H9 (cell line): ENCODE measurements around the gene EDDM13. TPM values are rescaled to one million over a fixed set of nuclear protein-coding genes. Genes with fewer than 3 reads are reported as not detected.

ENCODE experiments used
- DNase-seq: peaks from one replicate; pipeline ENCODE4 v3.0.0-alpha.2; 2017
- H2AFZ ChIP-seq: one replicate; pipeline ENCODE4 v1.6.1; 2013; ENCODE audit warnings: mild to moderate bottlenecking, low read length, control low read depth, moderate library complexity
- H2AK5ac ChIP-seq: 2 replicates; pipeline ENCODE4 v1.6.1; 2013; ENCODE audit warnings: low read length, control low read depth, mixed read lengths; ENCODE audit not compliant: insufficient read length
- H2BK120ac ChIP-seq: one replicate; pipeline ENCODE4 v1.6.1; 2013; ENCODE audit warnings: low read depth, mild to moderate bottlenecking, low read length, control low read depth, inconsistent platforms; ENCODE audit not compliant: poor library complexity, severe bottlenecking
- H2BK12ac ChIP-seq: 2 replicates; pipeline ENCODE4 v1.6.1; 2013; ENCODE audit warnings: low read length, control low read depth, mixed read lengths, low read depth; ENCODE audit not compliant: insufficient read length
- H2BK15ac ChIP-seq: 2 replicates; pipeline ENCODE4 v1.6.1; 2013; ENCODE audit warnings: low read depth, low read length, control low read depth
- H2BK20ac ChIP-seq: one replicate; pipeline ENCODE4 v1.6.1; 2013; ENCODE audit warnings: low read depth, mild to moderate bottlenecking, low read length, control low read depth, inconsistent platforms; ENCODE audit not compliant: poor library complexity, severe bottlenecking
- H2BK5ac ChIP-seq: 2 replicates; pipeline ENCODE4 v1.6.1; 2013; ENCODE audit warnings: low read length, control low read depth, mixed read lengths; ENCODE audit not compliant: insufficient read length
- H3K14ac ChIP-seq: 2 replicates; pipeline ENCODE4 v1.6.1; 2013; ENCODE audit warnings: low read length, control low read depth; ENCODE audit not compliant: insufficient read depth
- H3K18ac ChIP-seq: 2 replicates; pipeline ENCODE4 v1.6.1; 2013; ENCODE audit warnings: low read depth, mild to moderate bottlenecking, mixed read lengths, low read length, control low read depth; ENCODE audit not compliant: insufficient read length
- H3K23ac ChIP-seq: 2 replicates; pipeline ENCODE4 v1.6.1; 2013; ENCODE audit warnings: low read length, control low read depth, mixed read lengths, low read depth; ENCODE audit not compliant: insufficient read length
- H3K23me2 ChIP-seq: 2 replicates; pipeline ENCODE4 v1.6.1; 2013; ENCODE audit warnings: low read depth, mild to moderate bottlenecking, mixed read lengths, low read length, control low read depth; ENCODE audit not compliant: insufficient read length, poor library complexity, severe bottlenecking
- H3K27ac ChIP-seq: 2 replicates; pipeline ENCODE4 v1.5.1; 2013; ENCODE audit warnings: low read length, control low read depth, mixed read lengths, low read depth; ENCODE audit not compliant: insufficient read length
- H3K27me3 ChIP-seq: 2 replicates; pipeline ENCODE4 v1.6.1; 2013; ENCODE audit warnings: low read length, control low read depth, inconsistent platforms; ENCODE audit not compliant: insufficient read depth
- H3K4ac ChIP-seq: 2 replicates; pipeline ENCODE4 v1.6.1; 2013; ENCODE audit warnings: low read depth, mild to moderate bottlenecking, control low read depth, inconsistent platforms, low read length, moderate library complexity
- H3K4me1 ChIP-seq: 2 replicates; pipeline ENCODE4 v1.6.1; 2013; ENCODE audit warnings: low read length, control low read depth, inconsistent platforms; ENCODE audit not compliant: insufficient read depth
- H3K4me2 ChIP-seq: 2 replicates; pipeline ENCODE4 v1.6.1; 2013; ENCODE audit warnings: low read length, control low read depth, mixed read lengths; ENCODE audit not compliant: insufficient read length, insufficient read depth
- H3K56ac ChIP-seq: 2 replicates; pipeline ENCODE4 v1.6.1; 2013; ENCODE audit warnings: low read depth, mild to moderate bottlenecking, mixed read lengths, low read length, control low read depth; ENCODE audit not compliant: insufficient read length
- H3K79me1 ChIP-seq: 2 replicates; pipeline ENCODE4 v1.6.1; 2013; ENCODE audit warnings: low read depth, mild to moderate bottlenecking, moderate library complexity, low read length, control low read depth, inconsistent platforms; ENCODE audit not compliant: insufficient read depth, poor library complexity, severe bottlenecking
- H3K79me2 ChIP-seq: 2 replicates; pipeline ENCODE4 v1.6.1; 2013; ENCODE audit warnings: low read length, control low read depth, inconsistent platforms; ENCODE audit not compliant: insufficient read depth
- H3K9ac ChIP-seq: 2 replicates; pipeline ENCODE4 v1.6.1; 2013; ENCODE audit warnings: low read length, control low read depth, mixed read lengths; ENCODE audit not compliant: insufficient read length; ENCODE audit errors: extremely low read depth
- H3K9me3 ChIP-seq: one replicate; pipeline ENCODE4 v1.6.1; 2013; ENCODE audit warnings: low read depth, low read length, inconsistent platforms; ENCODE audit not compliant: control insufficient read depth
- H3T11ph ChIP-seq: one replicate; pipeline ENCODE4 v1.6.1; 2013; ENCODE audit warnings: mild to moderate bottlenecking, low read length, control low read depth, inconsistent platforms
- H4K20me1 ChIP-seq: one replicate; pipeline ENCODE4 v1.6.1; 2013; ENCODE audit not compliant: control insufficient read depth, insufficient read length, insufficient read depth
- H4K5ac ChIP-seq: 2 replicates; pipeline ENCODE4 v1.6.1; 2013; ENCODE audit warnings: low read depth, mild to moderate bottlenecking, mixed read lengths, low read length, control low read depth; ENCODE audit not compliant: insufficient read length
- H4K8ac ChIP-seq: replicated peaks from 2 replicates; pipeline ENCODE4 v1.6.1; 2013; ENCODE audit warnings: low read length, control low read depth, mixed read lengths, low read depth; ENCODE audit not compliant: insufficient read length
- H4K91ac ChIP-seq: 2 replicates; pipeline ENCODE4 v1.6.1; 2013; ENCODE audit warnings: low read depth, mild to moderate bottlenecking, moderate library complexity, mixed read lengths, low read length, control low read depth; ENCODE audit not compliant: insufficient read length
- H3K27ac Mint-ChIP-seq, 3 experiments: 2 replicates in 2 of 3; 3 replicates in 1 of 3; pipeline ENCODE4 v1.8.0; 2020 to 2021; ENCODE audit warnings: mixed read lengths in 3 of 3, mild to moderate bottlenecking in 1 of 3, moderate library complexity in 1 of 3
- H3K27me3 Mint-ChIP-seq: 2 replicates; pipeline ENCODE4 v1.8.0; 2021; ENCODE audit warnings: low read depth, mild to moderate bottlenecking, moderate library complexity, mixed read lengths
- H3K36me3 Mint-ChIP-seq, 3 experiments: 2 replicates in 2 of 3; 3 replicates in 1 of 3; pipeline ENCODE4 v1.8.0; 2020 to 2021; ENCODE audit warnings: low read depth in 3 of 3, mixed read lengths in 3 of 3; ENCODE audit not compliant: insufficient read depth in 1 of 3
- H3K4me1 Mint-ChIP-seq, 2 experiments: 2 replicates each; pipeline ENCODE4 v1.8.0; 2020; ENCODE audit warnings: mixed read lengths in 2 of 2
- H3K4me3 Mint-ChIP-seq, 2 experiments: 2 replicates in 1 of 2; 3 replicates in 1 of 2; pipeline ENCODE4 v1.8.0; 2020 to 2021; ENCODE audit warnings: mild to moderate bottlenecking in 2 of 2, mixed read lengths in 2 of 2, moderate library complexity in 1 of 2
- H3K9me3 Mint-ChIP-seq, 2 experiments: 2 replicates in 1 of 2; 3 replicates in 1 of 2; pipeline ENCODE4 v1.8.0; 2020; ENCODE audit warnings: mild to moderate bottlenecking in 2 of 2, mixed read lengths in 2 of 2, moderate library complexity in 1 of 2
- CTCF ChIP-seq: fragments of 200-600 bp; sonication (generic); conservative IDR thresholded peaks from 3 replicates; pipeline ENCODE4 v1.8.0; 2021; ENCODE audit warnings: antibody characterized with exemption, mild to moderate bottlenecking
- WGBS: extraction: QIAGEN DNeasy Blood & Tissue Kit; methylation state at CpG from one replicate; pipeline ENCODE4 v1.1.7; 2013; ENCODE audit warnings: missing lambda C conversion rate, low lambda C conversion rate, mixed read lengths; ENCODE audit not compliant: insufficient read length; ENCODE audit errors: extremely low coverage; 5-methylcytosine and 5-hydroxymethylcytosine counted together
- total RNA-seq: library from RNA; stranded (reverse); gene quantifications from 2 replicates; pipeline ENCODE4 v1.2.1, GENCODE V29; 2021

EDDM13 gene
- total RNA-seq, 1 experiment from 2014 or later: not detected

GRCh38 chr19:56269348-56269747, 3.2 kb upstream of the EDDM13 start:
- no peaks in the 10 kb centered on the region for H3K36me3 Mint-ChIP-seq
- Histone ChIP-seq H3T11ph (no peak overlapping the region), H3K4me1 (no peaks in the 10 kb centered on the region), H3K56ac (no peak overlapping the region), H2BK20ac (no peak overlapping the region), H4K20me1 (no peaks in the 10 kb centered on the region), H3K27me3 (no peaks in the 10 kb centered on the region), H3K23ac (no peak overlapping the region), H2BK15ac (no peak overlapping the region), H3K18ac (no peak overlapping the region), H4K8ac (no peak overlapping the region), H3K79me1 (no peaks in the 10 kb centered on the region), H2AK5ac (no peak overlapping the region), H2BK5ac (no peak overlapping the region), H3K4me2 (no peak overlapping the region), H3K9me3 (no peaks in the 10 kb centered on the region), H4K91ac (no peak overlapping the region), H2AFZ (no peak overlapping the region), H3K4ac (no peak overlapping the region), H2BK120ac (no peak overlapping the region), H3K14ac (no peak overlapping the region), H3K9ac (no peak overlapping the region), H4K5ac (no peak overlapping the region), H2BK12ac (no peak overlapping the region), H3K79me2 (no peaks in the 10 kb centered on the region; the same call in 1 of the 2 replicates), H3K23me2 (no peaks in the 10 kb centered on the region), H3K27ac (no peak overlapping the region)
- H3K27ac Mint-ChIP-seq: no peak overlapping the region; a peak in 1 of 7 replicates
- TF ChIP-seq CTCF: no peak
- WGBS: no CpG with 5 or more reads among the region's 6 CpGs
- H3K27me3 Mint-ChIP-seq: no peaks in the 10 kb centered on the region; the same call in none of the 2 replicates
- DNase-seq: no peak
- no peak overlapping the region for H3K4me3 Mint-ChIP-seq
- H3K4me1 Mint-ChIP-seq: no peaks in the 10 kb centered on the region
- H3K9me3 Mint-ChIP-seq: peaks cover 0 to 34% of the 10 kb centered on the region in 2 experiments; a peak in 2 of 5 replicates
